CD4-positive, alpha-beta T cell treated with Interleukin-1 beta for 1 hour (primary cell): ENCODE data around the gene MMP24OS.

Source experiments
- DNase-seq, 2 donors: peaks; one replicate each; pipeline ENCODE4 v3.0.0-alpha.2; 2020 to 2022

Gene MMP24OS

GRCh38 chr20:35243986-35244385 lies 33.9 kb downstream of the MMP24OS start:
- DNase-seq: no peak

- no peak for DNase-seq
These were observed 34.6 kb downstream of the MMP24OS start for GRCh38 chr20:35243317-35243716.

GRCh38 chr20:35240811-35241293 lies 37.1 kb downstream of the MMP24OS start:
- no peak for DNase-seq

GRCh38 chr20:35240083-35240810 lies 37.7 kb downstream of the MMP24OS start:
- no peak for DNase-seq

- DNase-seq: no peak
These were observed 39.2 kb downstream of the MMP24OS start for GRCh38 chr20:35238735-35239134.

- DNase-seq: no peak
These were observed 39.8 kb downstream of the MMP24OS start for GRCh38 chr20:35238170-35238569.

- no peak for DNase-seq
These were observed 40.4 kb downstream of the MMP24OS start for GRCh38 chr20:35237486-35237885.

- DNase-seq: no peak
These were observed 42.0 kb downstream of the MMP24OS start for GRCh38 chr20:35235881-35236280.

GRCh38 chr20:35232575-35232974 lies 45.3 kb downstream of the MMP24OS start:
- DNase-seq: no peak

GRCh38 chr20:35226884-35227681 lies 50.8 kb downstream of the MMP24OS start:
- peak; percentile 3 to 33 for DNase-seq
